HUES64 (cell line): ENCODE data around the gene SUPT20HL2. TPM values are rescaled to one million over a fixed set of nuclear protein-coding genes. Genes with fewer than 3 reads are reported as not detected.
"Not testable (repeated sequence)": the region's sequence is repeated elsewhere in the genome, so short reads cannot be mapped to it uniquely, and the experiment has no call there.

ENCODE experiments used
- H3K27ac ChIP-seq: 2 replicates; pipeline ENCODE4 v1.7.0; 2013; ENCODE audit warnings: low read depth, low read length, inconsistent platforms
- H3K27me3 ChIP-seq: 2 replicates; pipeline ENCODE4 v1.6.1; 2013; ENCODE audit warnings: mild to moderate bottlenecking, low read length; ENCODE audit not compliant: insufficient read depth
- H3K36me3 ChIP-seq: 2 replicates; pipeline ENCODE4 v1.6.1; 2013; ENCODE audit warnings: mild to moderate bottlenecking, low read length; ENCODE audit not compliant: insufficient read depth
- H3K4me1 ChIP-seq: 2 replicates; pipeline ENCODE4 v1.6.1; 2013; ENCODE audit warnings: mild to moderate bottlenecking, low read length, moderate library complexity; ENCODE audit not compliant: insufficient read depth
- H3K4me3 ChIP-seq: 2 replicates; pipeline ENCODE4 v1.5.1; 2013; ENCODE audit warnings: mild to moderate bottlenecking, low read length, moderate library complexity
- H3K9ac ChIP-seq: 2 replicates; pipeline ENCODE4 v1.6.1; 2013; ENCODE audit warnings: mild to moderate bottlenecking, low read depth, low read length
- H3K9me3 ChIP-seq: 2 replicates; pipeline ENCODE4 v1.6.1; 2013; ENCODE audit warnings: low read depth, low read length; ENCODE audit not compliant: insufficient read depth
- WGBS: fragments of 150-250, 120-280 bp; methylation state at CpG from one replicate; pipeline ENCODE4 v1.1.7; 2013; ENCODE audit warnings: missing lambda C conversion rate; 5-methylcytosine and 5-hydroxymethylcytosine counted together
- polyA plus RNA-seq, 2 experiments: library from polyadenylated mRNA; stranded (reverse); fragments of 50-300 nt; gene quantifications; one replicate each; pipeline ENCODE4 v1.2.3, GENCODE V29; 2013

The SUPT20HL2 gene
- not detected for polyA plus RNA-seq (2013, experiment 1 of 2)
- polyA plus RNA-seq (2013, experiment 2 of 2) = not detected

GRCh38 chrX:24314019-24314635, at the start of gene SUPT20HL2:
Gene SUPT20HL2, minus strand, starts transcription at chrX:24314069. Its CDS starts 754 bp downstream, at chrX:24313315.
- Histone ChIP-seq H3K36me3 (no peaks in the 10 kb centered on the region), H3K4me3 (no peak within 1 kb of the TSS), H3K27me3 (no peaks in the 10 kb centered on the region), H3K27ac (no peak within 1 kb of the TSS), H3K9me3 (no peaks in the 10 kb centered on the region), H3K4me1 (peaks cover 7% of the 10 kb centered on the region), H3K9ac (no peak within 1 kb of the TSS)
- WGBS = 97% methylated on average over 39 of the region's 39 CpGs

- not testable (repeated sequence) for H3K36me3 ChIP-seq, H3K9me3 ChIP-seq, H3K4me1 ChIP-seq, H3K4me3 ChIP-seq, H3K27ac ChIP-seq, H3K9ac ChIP-seq, H3K27me3 ChIP-seq
- 95% methylated on average over 38 of the region's 41 CpGs for WGBS
These were observed 48.3 kb upstream of the SUPT20HL2 start for GRCh38 chrX:24362089-24362745.

DNA sequence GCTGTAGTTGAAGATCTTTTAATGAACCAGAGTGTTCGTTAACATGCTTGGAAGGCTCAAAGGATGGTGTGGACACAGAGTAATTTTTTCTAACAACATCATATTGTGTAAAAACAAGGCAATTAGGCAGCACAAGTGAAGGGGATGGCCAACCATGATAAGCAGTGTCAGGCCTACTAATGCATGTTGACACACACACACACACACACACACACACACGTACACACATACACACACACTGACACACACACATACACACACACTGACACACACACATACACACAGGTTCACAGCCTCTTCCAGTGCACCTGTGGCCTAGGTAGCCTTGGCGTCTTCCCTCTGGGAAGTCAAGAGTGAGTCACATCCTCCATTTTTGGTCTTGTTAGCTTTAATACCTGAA, 46.4 kb upstream of the SUPT20HL2 start, which contains the start of gene SUPT20HL1:
Gene SUPT20HL1, plus strand, starts transcription at position 368 of the 400 bp plus-strand sequence. CDS start 2,122 bp downstream, outside the sequence.
- H3K4me1 ChIP-seq = no peaks in the 10 kb centered on the region
- 80% methylated on average over 2 of the region's 3 CpGs for WGBS
- H3K27ac ChIP-seq = no peak within 1 kb of the TSS

DNA sequence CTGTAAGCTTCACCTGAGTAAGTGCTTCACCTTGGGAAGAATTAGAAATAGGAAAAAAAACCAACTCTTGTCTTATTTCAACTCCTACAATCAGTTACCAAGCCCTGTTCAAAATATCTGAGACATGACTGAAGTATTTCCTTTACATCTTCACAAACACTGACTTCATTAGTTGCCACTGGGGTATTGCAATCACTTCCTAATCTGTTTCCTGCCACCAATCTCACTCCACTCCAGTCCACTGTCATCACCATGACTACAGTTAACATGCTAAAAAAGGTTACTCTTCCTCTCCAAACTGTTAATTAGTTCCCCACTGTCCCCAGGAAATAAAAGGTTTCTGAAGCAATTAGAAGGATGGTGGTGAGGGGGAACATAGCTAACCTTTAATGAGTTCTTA, 43.2 kb upstream of the SUPT20HL2 start:
- Histone ChIP-seq H3K4me3 (no peak overlapping the region), H3K4me1 (no peaks in the 10 kb centered on the region), H3K27ac (no peak overlapping the region), H3K9me3 (no peaks in the 10 kb centered on the region), H3K9ac (no peak overlapping the region), H3K36me3 (no peaks in the 10 kb centered on the region), H3K27me3 (no peaks in the 10 kb centered on the region)

More for the DNA sequence above, 46.4 kb upstream of the SUPT20HL2 start, which contains the start of gene SUPT20HL1:
- Histone ChIP-seq H3K9ac (no peak within 1 kb of the TSS), H3K36me3 (no peaks in the 10 kb centered on the region), H3K9me3 (no peaks in the 10 kb centered on the region), H3K4me3 (no peak within 1 kb of the TSS), H3K27me3 (no peaks in the 10 kb centered on the region)

- 95% methylated on average over 8 of the region's 8 CpGs for WGBS
- H3K36me3 ChIP-seq = no peaks in the 10 kb centered on the region
- H3K27me3 ChIP-seq = no peaks in the 10 kb centered on the region
- H3K4me3 ChIP-seq = no peak overlapping the region
- no peaks in the 10 kb centered on the region for H3K9me3 ChIP-seq
- no peak overlapping the region for H3K27ac ChIP-seq
- no peaks in the 10 kb centered on the region for H3K4me1 ChIP-seq
- H3K9ac ChIP-seq = no peak overlapping the region
These were observed 41.2 kb upstream of the SUPT20HL2 start for GRCh38 chrX:24355095-24355494.

DNA sequence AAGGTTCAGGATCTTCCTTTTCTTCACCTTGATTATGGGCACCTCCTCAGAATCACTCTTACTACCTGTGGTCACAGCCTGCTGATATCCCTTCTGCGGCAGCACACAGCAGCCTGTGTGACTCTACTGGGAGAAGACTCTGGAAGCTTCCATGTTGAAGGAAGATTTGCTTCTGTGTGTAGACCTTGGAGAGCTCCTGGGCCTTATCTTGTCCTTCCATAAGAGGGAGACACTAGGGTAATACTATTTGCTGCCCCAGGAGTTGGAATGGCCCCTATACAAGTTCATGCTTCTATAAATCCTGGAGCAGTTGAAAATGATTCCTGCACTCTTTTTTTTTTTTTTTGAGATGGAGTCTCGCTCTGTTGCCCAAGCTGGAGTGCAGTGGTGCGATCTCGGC, 36.3 kb upstream of the SUPT20HL2 start:
- H3K27me3 ChIP-seq = no peaks in the 10 kb centered on the region
- 100% methylated on average over 4 of the region's 4 CpGs for WGBS
- no peaks in the 10 kb centered on the region for H3K36me3 ChIP-seq
- H3K4me1 ChIP-seq = no peaks in the 10 kb centered on the region
- H3K9ac ChIP-seq = no peak overlapping the region
- no peak overlapping the region for H3K27ac ChIP-seq
- no peaks in the 10 kb centered on the region for H3K9me3 ChIP-seq
- no peak overlapping the region for H3K4me3 ChIP-seq

- Histone ChIP-seq H3K27me3 (no peaks in the 10 kb centered on the region), H3K9ac (no peak overlapping the region), H3K27ac (no peak overlapping the region), H3K36me3 (no peaks in the 10 kb centered on the region), H3K4me1 (no peaks in the 10 kb centered on the region), H3K9me3 (no peaks in the 10 kb centered on the region), H3K4me3 (no peak overlapping the region)
- WGBS = 80% methylated on average over 1 of the region's 1 CpG
These were observed 34.0 kb upstream of the SUPT20HL2 start for GRCh38 chrX:24347881-24348280.

GRCh38 chrX:24343719-24344118, 29.9 kb upstream of the SUPT20HL2 start:
- WGBS = 95% methylated on average over 8 of the region's 9 CpGs
- Histone ChIP-seq H3K36me3 (no peaks in the 10 kb centered on the region), H3K9me3 (no peaks in the 10 kb centered on the region), H3K4me1 (no peaks in the 10 kb centered on the region), H3K27me3 (no peaks in the 10 kb centered on the region), H3K27ac (no peak overlapping the region), H3K4me3 (no peak overlapping the region), H3K9ac (no peak overlapping the region)

DNA sequence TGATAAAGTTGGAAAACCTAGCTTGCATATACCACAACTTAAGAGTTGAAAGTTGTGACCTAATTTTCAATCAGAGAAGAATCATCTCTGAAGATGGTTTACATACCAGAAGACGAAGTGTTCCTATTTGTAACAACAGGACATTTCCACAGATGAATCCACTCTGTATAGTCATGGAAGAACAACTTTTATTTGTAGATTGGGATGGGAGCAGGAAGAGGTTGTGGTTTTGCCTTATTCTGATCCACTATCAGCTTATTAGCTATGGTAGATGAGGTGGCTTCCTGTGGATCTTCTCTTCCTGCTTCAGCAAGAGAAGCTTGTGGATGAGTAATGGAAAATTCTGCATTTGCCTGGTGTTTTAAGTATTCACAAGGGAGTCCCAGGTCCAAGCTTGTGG, 27.9 kb upstream of the SUPT20HL2 start:
- H3K27me3 ChIP-seq = no peaks in the 10 kb centered on the region
- H3K9me3 ChIP-seq = no peaks in the 10 kb centered on the region
- H3K9ac ChIP-seq = no peak overlapping the region
- WGBS = no CpG with 5 or more reads among the region's 1 CpG
- no peaks in the 10 kb centered on the region for H3K36me3 ChIP-seq
- H3K27ac ChIP-seq = no peak overlapping the region
- H3K4me3 ChIP-seq = no peak overlapping the region
- no peaks in the 10 kb centered on the region for H3K4me1 ChIP-seq

- H3K4me3 ChIP-seq = no peak overlapping the region
- H3K36me3 ChIP-seq = no peaks in the 10 kb centered on the region
- 100% methylated on average over 1 of the region's 2 CpGs for WGBS
- no peaks in the 10 kb centered on the region for H3K4me1 ChIP-seq
- H3K9me3 ChIP-seq = no peaks in the 10 kb centered on the region
- H3K27me3 ChIP-seq = no peaks in the 10 kb centered on the region
- H3K9ac ChIP-seq = no peak overlapping the region
- H3K27ac ChIP-seq = no peak overlapping the region
These were observed 26.6 kb upstream of the SUPT20HL2 start for GRCh38 chrX:24340501-24340900.

DNA sequence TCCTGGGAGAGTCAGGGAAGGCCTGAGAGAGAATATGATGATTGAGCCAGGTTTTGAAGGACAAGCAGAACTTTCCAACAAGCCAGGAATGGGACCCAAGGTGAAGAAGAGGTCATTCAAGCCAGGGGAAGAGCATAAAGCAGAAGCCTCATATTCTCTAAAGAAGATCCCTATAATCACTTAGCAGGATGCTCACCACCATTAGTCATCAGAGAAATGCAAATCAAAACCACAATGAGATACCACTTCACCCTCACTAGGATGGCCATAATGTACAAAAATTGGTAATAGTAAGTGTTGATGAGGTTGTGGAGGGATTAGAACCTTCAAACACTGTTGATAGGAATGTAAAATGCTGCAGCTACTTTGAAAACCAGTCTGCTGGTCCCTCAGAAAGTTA, 26.0 kb upstream of the SUPT20HL2 start:
- Histone ChIP-seq H3K9me3 (no peaks in the 10 kb centered on the region), H3K4me3 (no peak overlapping the region), H3K4me1 (no peaks in the 10 kb centered on the region), H3K27me3 (no peaks in the 10 kb centered on the region), H3K9ac (no peak overlapping the region), H3K27ac (no peak overlapping the region), H3K36me3 (no peaks in the 10 kb centered on the region)
